Prostate gland (tissue), 2 donors: ENCODE results near the gene PIEZO2. TPM values are rescaled to one million over a fixed set of nuclear protein-coding genes. Genes with fewer than 3 reads are reported as not detected.

Experiments
- DNase-seq: peaks from one replicate; pipeline ENCODE4 v3.0.0-alpha.2; 2019; ENCODE audit warnings: low spot score
- H3K27ac ChIP-seq, 2 donors: fragments of 200-600 bp; sonication (generic); 2 replicates each; pipeline ENCODE4 v1.5.1; 2017 to 2019
- H3K27me3 ChIP-seq: fragments of 200-600 bp; sonication (generic); replicated peaks from 2 replicates; pipeline ENCODE4 v1.5.1; 2019; ENCODE audit not compliant: insufficient read depth
- H3K36me3 ChIP-seq, 2 donors: fragments of 200-600 bp; sonication (generic); 1 replicate in 1 of 2; 2 replicates in 1 of 2; pipeline versions ENCODE4 v1.5.1 to v1.8.1; 2017 to 2019
- H3K4me1 ChIP-seq: fragments of 200-600 bp; sonication (generic); replicated peaks from 2 replicates; pipeline ENCODE4 v1.5.1; 2019
- H3K4me3 ChIP-seq, 2 donors: fragments of 200-600 bp; sonication (generic); 2 replicates each; pipeline ENCODE4 v1.5.1; 2017 to 2019
- H3K9me3 ChIP-seq: fragments of 200-600 bp; sonication (generic); 2 replicates; pipeline ENCODE4 v1.5.1; 2017
- CTCF ChIP-seq, 4 experiments: fragments of 200-600 bp in 2 of 4; fragments of 450-650 bp in 2 of 4; sonication (generic) in 2 of 4; IDR thresholded peaks; 1 replicate in 3 of 4; 2 replicates in 1 of 4; pipeline ENCODE4 v1.5.1; 2016 to 2019; ENCODE audit warnings: antibody characterized with exemption in 4 of 4, mild to moderate bottlenecking in 2 of 4, moderate library complexity in 2 of 4
- POLR2A ChIP-seq: fragments of 450-650 bp; IDR thresholded peaks from one replicate; pipeline ENCODE4 v1.6.1; 2016; ENCODE audit warnings: antibody characterized with exemption, mild to moderate bottlenecking
- POLR2AphosphoS5 ChIP-seq: sonication (generic); formaldehyde crosslinking; IDR thresholded peaks from one replicate; pipeline ENCODE4 v1.6.1; 2017; ENCODE audit warnings: antibody characterized with exemption
- WGBS: methylation state at CpG from one replicate; pipeline ENCODE4 v1.1.5; 2018; 5-methylcytosine and 5-hydroxymethylcytosine counted together
- intact Hi-C: fragments of 100-400 bp; cut with DNase I; formaldehyde crosslinking; loops from one replicate; pipeline ENCODE4 v1.14.2; 2022
- total RNA-seq, 2 donors: library from RNA; depleted of rRNA; stranded (reverse); fragments of >200 nt; gene quantifications; one replicate each; pipeline ENCODE4 v1.1.0, GENCODE V29; 2016

PIEZO2 gene
- total RNA-seq, 2 donors from 2014 or later, result 4.1 to 19.0 TPM

GRCh38 chr18:10851824-10852319 is 297.5 kb downstream of the PIEZO2 start:
- no peaks in the 10 kb centered on the region for H3K4me1 ChIP-seq
- H3K36me3 ChIP-seq, result no peaks in the 10 kb centered on the region
- TF ChIP-seq CTCF (IDR thresholded peaks at IDR 0.05), result peak in 3 of 4 experiments; percentile 52 to 80 (median 80)
- TF ChIP-seq POLR2AphosphoS5, result no peak
- intact Hi-C loops, result loop anchor here (2.0 to 5.0 kb wide), 2 partner anchors 190 to 303 kb away; no protein-coding TSS in a partner anchor
- H3K9me3 ChIP-seq, result no peaks in the 10 kb centered on the region
- WGBS, result 0% methylated on average over 3 of the region's 3 CpGs
- H3K4me3 ChIP-seq, result no peak overlapping the region
- no peak for DNase-seq
- H3K27me3 ChIP-seq, result no peaks in the 10 kb centered on the region
- no peak overlapping the region for H3K27ac ChIP-seq

- H3K4me1 ChIP-seq, result no peaks in the 10 kb centered on the region
- WGBS, result 59% methylated on average over 1 of the region's 1 CpG
- TF ChIP-seq POLR2A (no peak), POLR2AphosphoS5 (no peak), CTCF (IDR thresholded peaks at IDR 0.05) (no peak)
- H3K27me3 ChIP-seq, result no peaks in the 10 kb centered on the region
- H3K27ac ChIP-seq, result no peak overlapping the region
- DNase-seq, result no peak
- intact Hi-C loops, result loop anchor here (2.0 to 5.0 kb wide), 2 partner anchors 191 to 304 kb away; no protein-coding TSS in a partner anchor
- no peaks in the 10 kb centered on the region for H3K36me3 ChIP-seq
- no peaks in the 10 kb centered on the region for H3K9me3 ChIP-seq
- H3K4me3 ChIP-seq, result no peak overlapping the region
Observed at GRCh38 chr18:10850840-10851239, 298.5 kb downstream of the PIEZO2 start.

- Histone ChIP-seq H3K4me3 (no peak overlapping the region), H3K27me3 (no peaks in the 10 kb centered on the region), H3K36me3 (no peaks in the 10 kb centered on the region), H3K9me3 (no peaks in the 10 kb centered on the region), H3K27ac (no peak overlapping the region), H3K4me1 (no peaks in the 10 kb centered on the region)
- WGBS, result 89% methylated on average over 7 of the region's 7 CpGs
- DNase-seq, result no peak
- TF ChIP-seq POLR2A (no peak), CTCF (IDR thresholded peaks at IDR 0.05) (no peak), POLR2AphosphoS5 (no peak)
- intact Hi-C loops, result loop anchor here (2.0 to 5.0 kb wide), 2 partner anchors 192 to 305 kb away; no protein-coding TSS in a partner anchor
Observed at GRCh38 chr18:10850216-10850615, 299.2 kb downstream of the PIEZO2 start.

- Histone ChIP-seq H3K27me3 (no peaks in the 10 kb centered on the region), H3K4me1 (no peaks in the 10 kb centered on the region), H3K4me3 (no peak overlapping the region), H3K9me3 (no peaks in the 10 kb centered on the region), H3K27ac (no peak overlapping the region), H3K36me3 (no peaks in the 10 kb centered on the region)
- DNase-seq, result no peak
- intact Hi-C loops, result loop anchor here (10.0 kb wide), 1 partner anchor 63 kb away; no protein-coding TSS in a partner anchor
- TF ChIP-seq POLR2A (no peak), POLR2AphosphoS5 (no peak), CTCF (IDR thresholded peaks at IDR 0.05) (no peak)
- 80% methylated on average over 6 of the region's 6 CpGs for WGBS
Observed at GRCh38 chr18:10847907-10848306, 301.5 kb downstream of the PIEZO2 start.

GRCh38 chr18:10847408-10847790 is 302.0 kb downstream of the PIEZO2 start:
- Histone ChIP-seq H3K4me1 (no peaks in the 10 kb centered on the region), H3K27me3 (no peaks in the 10 kb centered on the region), H3K9me3 (no peaks in the 10 kb centered on the region), H3K36me3 (no peaks in the 10 kb centered on the region), H3K27ac (no peak overlapping the region), H3K4me3 (no peak overlapping the region)
- 96% methylated on average over 8 of the region's 8 CpGs for WGBS
- no peak for DNase-seq
- TF ChIP-seq POLR2AphosphoS5, result no peak
- no peak for TF ChIP-seq CTCF (IDR thresholded peaks at IDR 0.05)
- no peak for TF ChIP-seq POLR2A
- intact Hi-C loops, result loop anchor here (10.0 kb wide), 1 partner anchor 63 kb away; no protein-coding TSS in a partner anchor
